Trophoblast cell (in vitro differentiated cells and primary cell): ENCODE measurements around the gene PHACTR1.

Source experiments
- DNase-seq, 2 donors: peaks; one replicate each; pipeline ENCODE4 v3.0.0-alpha.2; 2016
- H2AFZ ChIP-seq: 2 replicates; pipeline ENCODE4 v1.6.1; 2013; ENCODE audit warnings: low read length, moderate library complexity, mild to moderate bottlenecking; ENCODE audit not compliant: insufficient read depth, poor library complexity
- H2AK5ac ChIP-seq: 2 replicates; pipeline ENCODE4 v1.6.1; 2013; ENCODE audit warnings: mild to moderate bottlenecking, low read length
- H2BK120ac ChIP-seq: 2 replicates; pipeline ENCODE4 v1.6.1; 2013; ENCODE audit warnings: low read length, mild to moderate bottlenecking, moderate library complexity; ENCODE audit not compliant: insufficient read depth, poor library complexity
- H2BK12ac ChIP-seq: 2 replicates; pipeline ENCODE4 v1.6.1; 2013; ENCODE audit warnings: mild to moderate bottlenecking, low read length, moderate library complexity
- H2BK5ac ChIP-seq: 2 replicates; pipeline ENCODE4 v1.6.1; 2013; ENCODE audit warnings: low read length, low read depth, moderate library complexity, mild to moderate bottlenecking; ENCODE audit not compliant: poor library complexity
- H3K14ac ChIP-seq: 2 replicates; pipeline ENCODE4 v1.6.1; 2013; ENCODE audit warnings: mild to moderate bottlenecking, low read length
- H3K18ac ChIP-seq: 2 replicates; pipeline ENCODE4 v1.6.1; 2013; ENCODE audit warnings: mild to moderate bottlenecking, low read length
- H3K23ac ChIP-seq: 2 replicates; pipeline ENCODE4 v1.6.1; 2013; ENCODE audit warnings: low read length
- H3K27ac ChIP-seq: 2 replicates; pipeline ENCODE4 v1.5.1; 2013; ENCODE audit warnings: low read depth, mild to moderate bottlenecking, inconsistent platforms, low read length, moderate library complexity
- H3K27me3 ChIP-seq: 2 replicates; pipeline ENCODE4 v1.6.1; 2013; ENCODE audit warnings: inconsistent platforms, mild to moderate bottlenecking, low read length, moderate library complexity; ENCODE audit not compliant: insufficient read depth
- H3K36me3 ChIP-seq, 2 experiments: 1 replicate in 1 of 2; 2 replicates in 1 of 2; pipeline ENCODE4 v1.6.1; 2013; ENCODE audit warnings: low read length in 2 of 2, mild to moderate bottlenecking in 2 of 2, moderate library complexity in 1 of 2; ENCODE audit not compliant: insufficient read depth in 2 of 2, control insufficient read depth in 1 of 2
- H3K4ac ChIP-seq: 2 replicates; pipeline ENCODE4 v1.6.1; 2013; ENCODE audit warnings: low read depth, mild to moderate bottlenecking, low read length, moderate library complexity
- H3K4me1 ChIP-seq, 2 experiments: 1 replicate in 1 of 2; 2 replicates in 1 of 2; pipeline ENCODE4 v1.6.1; 2013; ENCODE audit warnings: low read length in 2 of 2, mild to moderate bottlenecking in 2 of 2, moderate library complexity in 1 of 2; ENCODE audit not compliant: insufficient read depth in 2 of 2, control insufficient read depth in 1 of 2
- H3K4me2 ChIP-seq: 2 replicates; pipeline ENCODE4 v1.6.1; 2013; ENCODE audit warnings: inconsistent platforms, mild to moderate bottlenecking, low read length, moderate library complexity
- H3K4me3 ChIP-seq: 2 replicates; pipeline ENCODE4 v1.5.1; 2013; ENCODE audit warnings: mild to moderate bottlenecking, low read depth, low read length, inconsistent platforms
- H3K79me1 ChIP-seq: one replicate; pipeline ENCODE4 v1.6.1; 2013; ENCODE audit warnings: low read length
- H3K79me2 ChIP-seq: 2 replicates; pipeline ENCODE4 v1.6.1; 2013; ENCODE audit warnings: low read length, mild to moderate bottlenecking; ENCODE audit not compliant: control insufficient read depth, insufficient read depth, poor library complexity
- H3K9ac ChIP-seq: 2 replicates; pipeline ENCODE4 v1.6.1; 2013; ENCODE audit warnings: mild to moderate bottlenecking, low read length
- H3K9me3 ChIP-seq: 2 replicates; pipeline ENCODE4 v1.6.1; 2013; ENCODE audit warnings: low read depth, mild to moderate bottlenecking, control low read depth, inconsistent platforms, low read length; ENCODE audit not compliant: insufficient read depth
- H4K12ac ChIP-seq: 2 replicates; pipeline ENCODE4 v1.6.1; 2013; ENCODE audit warnings: low read depth, mild to moderate bottlenecking, low read length, moderate library complexity
- H4K8ac ChIP-seq: 2 replicates; pipeline ENCODE4 v1.6.1; 2013; ENCODE audit warnings: low read depth, mild to moderate bottlenecking, low read length, moderate library complexity
- H4K91ac ChIP-seq: one replicate; pipeline ENCODE4 v1.6.1; 2013; ENCODE audit warnings: low read depth, mild to moderate bottlenecking, low read length, moderate library complexity
- WGBS: extraction: QIAGEN DNeasy Blood & Tissue Kit; methylation state at CpG from one replicate; pipeline ENCODE4 v1.1.7; 2013; ENCODE audit warnings: missing lambda C conversion rate; ENCODE audit not compliant: insufficient read length, insufficient coverage; ENCODE audit errors: extremely low coverage; 5-methylcytosine and 5-hydroxymethylcytosine counted together

Gene PHACTR1

DNA sequence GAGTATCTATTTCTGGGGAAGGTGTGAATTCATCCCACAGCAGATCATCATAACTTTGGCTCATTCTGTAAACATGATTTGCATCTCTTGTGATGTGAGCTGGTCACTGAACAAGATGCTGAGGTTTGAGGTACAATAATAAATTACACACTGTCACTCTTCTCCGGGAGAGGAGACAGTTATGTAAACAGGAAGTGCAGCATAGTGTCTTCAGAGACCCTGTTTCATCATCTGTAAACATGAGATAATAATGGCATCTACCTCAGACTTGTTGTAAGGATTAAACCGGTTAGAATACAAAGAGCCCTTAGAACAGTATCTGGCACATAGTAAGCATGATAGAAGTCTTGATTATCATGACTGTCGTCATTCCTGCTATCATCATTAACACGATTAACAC lies 486.6 kb downstream of the PHACTR1 start:
- Histone ChIP-seq H2AFZ (no peak overlapping the region), H3K27me3 (no peaks in the 10 kb centered on the region), H3K4ac (no peak overlapping the region), H3K9me3 (no peaks in the 10 kb centered on the region), H3K4me2 (no peak overlapping the region), H3K4me3 (no peak overlapping the region), H2BK5ac (no peak overlapping the region), H4K12ac (no peak overlapping the region), H3K4me1 (no peaks in the 10 kb centered on the region), H2AK5ac (no peak overlapping the region), H4K91ac (no peak overlapping the region), H3K18ac (no peak overlapping the region), H2BK12ac (no peak overlapping the region), H3K36me3 (no peaks in the 10 kb centered on the region), H3K79me2 (no peaks in the 10 kb centered on the region), H3K79me1 (no peaks in the 10 kb centered on the region), H3K14ac (no peak overlapping the region), H3K27ac (no peak overlapping the region), H2BK120ac (no peak overlapping the region), H3K23ac (no peak overlapping the region), H3K9ac (no peak overlapping the region), H4K8ac (no peak overlapping the region)
- no CpG with 5 or more reads among the region's 4 CpGs for WGBS
- DNase-seq, result no peak

- Histone ChIP-seq H4K91ac (no peak overlapping the region), H3K9me3 (no peaks in the 10 kb centered on the region), H3K18ac (no peak overlapping the region), H3K4me3 (no peak overlapping the region), H2BK12ac (no peak overlapping the region), H3K79me2 (no peaks in the 10 kb centered on the region), H3K79me1 (no peaks in the 10 kb centered on the region), H2AFZ (no peak overlapping the region), H2AK5ac (no peak overlapping the region), H3K27me3 (no peaks in the 10 kb centered on the region), H3K4ac (no peak overlapping the region), H3K9ac (no peak overlapping the region), H2BK120ac (no peak overlapping the region), H3K4me2 (no peak overlapping the region), H3K27ac (no peak overlapping the region), H4K12ac (no peak overlapping the region), H3K23ac (no peak overlapping the region), H3K36me3 (no peaks in the 10 kb centered on the region), H3K14ac (no peak overlapping the region), H3K4me1 (no peaks in the 10 kb centered on the region), H2BK5ac (no peak overlapping the region), H4K8ac (no peak overlapping the region)
- no peak for DNase-seq
- WGBS, result no CpG with 5 or more reads among the region's 6 CpGs
These were observed 488.5 kb downstream of the PHACTR1 start for GRCh38 chr6:13205106-13205505.

- Histone ChIP-seq H3K4me2 (no peak overlapping the region), H3K4ac (no peak overlapping the region), H4K12ac (no peak overlapping the region), H2BK5ac (no peak overlapping the region), H2AK5ac (no peak overlapping the region), H2BK120ac (no peak overlapping the region), H3K9me3 (no peaks in the 10 kb centered on the region), H4K91ac (no peak overlapping the region), H3K18ac (no peak overlapping the region), H4K8ac (no peak overlapping the region), H2AFZ (no peak overlapping the region), H3K4me1 (no peaks in the 10 kb centered on the region), H3K27me3 (no peaks in the 10 kb centered on the region), H3K23ac (no peak overlapping the region), H3K36me3 (no peaks in the 10 kb centered on the region), H3K27ac (no peak overlapping the region), H3K79me1 (no peaks in the 10 kb centered on the region), H3K14ac (no peak overlapping the region), H3K79me2 (no peaks in the 10 kb centered on the region), H2BK12ac (no peak overlapping the region), H3K9ac (no peak overlapping the region), H3K4me3 (no peak overlapping the region)
- WGBS, result no CpG with 5 or more reads among the region's 1 CpG
- no peak for DNase-seq
These were observed 495.5 kb downstream of the PHACTR1 start for GRCh38 chr6:13212096-13212495.

- no peak overlapping the region for H2AFZ ChIP-seq
- H3K79me1 ChIP-seq, result no peaks in the 10 kb centered on the region
- H3K4ac ChIP-seq, result no peak overlapping the region
- no peaks in the 10 kb centered on the region for H3K36me3 ChIP-seq
- no peak overlapping the region for H3K4me2 ChIP-seq
- no peak overlapping the region for H2BK5ac ChIP-seq
- no peak overlapping the region for H4K8ac ChIP-seq
- no peaks in the 10 kb centered on the region for H3K9me3 ChIP-seq
- no peak overlapping the region for H3K14ac ChIP-seq
- H2AK5ac ChIP-seq, result no peak overlapping the region
- no peak overlapping the region for H4K12ac ChIP-seq
- WGBS, result no CpG with 5 or more reads among the region's 14 CpGs
- no peaks in the 10 kb centered on the region for H3K27me3 ChIP-seq
- H4K91ac ChIP-seq, result no peak overlapping the region
- H2BK12ac ChIP-seq, result no peak overlapping the region
- no peak overlapping the region for H3K4me3 ChIP-seq
- DNase-seq, result no peak
- no peak overlapping the region for H3K23ac ChIP-seq
- no peak overlapping the region for H2BK120ac ChIP-seq
- H3K27ac ChIP-seq, result no peak overlapping the region
- H3K79me2 ChIP-seq, result no peaks in the 10 kb centered on the region
- no peaks in the 10 kb centered on the region for H3K4me1 ChIP-seq
- no peak overlapping the region for H3K18ac ChIP-seq
- H3K9ac ChIP-seq, result no peak overlapping the region
These were observed 496.0 kb downstream of the PHACTR1 start for GRCh38 chr6:13212538-13212937.
